HG03442 (cell line): ENCODE measurements around the gene PIGV.

Experiments
- ATAC-seq: cut with Tn5 transposase; IDR thresholded peaks from one replicate; pipeline ENCODE4 v1.9.1; 2021; ENCODE audit warnings: mild to moderate bottlenecking, moderate library complexity; ENCODE audit not compliant: unreplicated experiment

The PIGV gene

DNA sequence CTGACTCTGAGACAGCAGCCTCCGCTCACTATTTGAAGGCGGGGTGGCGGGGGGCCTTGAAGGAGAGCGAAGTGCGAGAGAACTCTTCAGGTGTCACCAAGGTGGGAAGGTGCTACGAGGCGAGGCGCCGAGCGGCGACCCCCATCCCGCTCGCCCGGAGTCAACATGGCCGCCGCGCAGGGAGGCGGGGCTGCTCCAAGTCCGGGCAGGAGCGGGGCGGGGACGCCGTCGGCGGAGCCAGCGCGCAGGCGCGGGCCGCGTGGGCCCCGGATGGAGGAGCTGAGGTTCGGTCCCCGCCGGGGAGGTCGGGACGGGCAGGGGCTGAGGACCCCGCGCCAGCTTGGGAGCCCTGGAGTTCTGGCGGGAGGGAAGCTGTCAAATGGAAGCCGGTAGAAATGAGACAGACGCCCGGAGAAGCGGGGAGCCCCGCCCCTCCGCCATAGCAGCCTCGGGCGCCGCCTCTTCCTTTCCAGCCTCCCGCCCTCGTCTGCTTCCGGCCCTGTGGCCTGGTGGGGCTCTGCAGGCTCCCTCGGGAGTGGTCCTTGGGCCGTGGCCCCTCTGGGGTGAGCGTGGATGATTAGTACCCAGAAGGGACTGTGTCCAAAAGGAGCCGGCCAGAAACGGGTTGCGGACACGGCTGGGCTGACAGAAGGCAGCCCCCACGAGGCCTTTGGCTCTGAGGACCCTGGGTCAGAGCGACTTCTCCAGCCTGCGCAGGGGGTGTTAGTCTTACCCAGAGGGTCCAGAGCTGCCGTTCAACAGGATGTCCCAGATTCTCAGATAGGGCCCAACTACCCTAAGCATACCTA is at the start of gene PIGV:
Gene PIGV, plus strand, starts transcription at position 245 of the 809 bp plus-strand sequence. CDS start 2,866 bp downstream, outside the sequence.
- peak; percentile 63 for ATAC-seq

GRCh38 chr1:26739329-26739914 is 48.3 kb upstream of the PIGV start:
- no peak for ATAC-seq

GRCh38 chr1:26740023-26740634 is 47.6 kb upstream of the PIGV start:
- no peak for ATAC-seq

DNA sequence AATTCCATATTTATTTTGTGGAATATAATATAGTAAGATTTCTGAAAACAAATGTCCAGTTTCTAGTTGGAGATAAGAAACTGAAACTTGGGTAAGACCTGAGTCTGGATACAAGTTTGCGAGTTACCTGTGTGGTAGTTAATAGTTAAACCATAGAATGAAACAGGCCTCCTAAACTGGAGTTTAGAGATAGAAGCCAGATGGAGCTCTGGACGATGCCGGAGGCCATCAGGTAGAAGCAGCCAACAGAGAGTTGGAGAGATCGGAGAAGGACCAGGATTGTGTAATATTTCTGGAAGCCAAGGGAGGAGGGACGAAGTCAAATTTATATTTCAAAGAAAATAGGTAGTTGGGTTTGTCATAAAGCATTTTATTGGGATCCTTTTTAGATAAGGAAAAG is 46.8 kb upstream of the PIGV start:
- no peak for ATAC-seq

DNA sequence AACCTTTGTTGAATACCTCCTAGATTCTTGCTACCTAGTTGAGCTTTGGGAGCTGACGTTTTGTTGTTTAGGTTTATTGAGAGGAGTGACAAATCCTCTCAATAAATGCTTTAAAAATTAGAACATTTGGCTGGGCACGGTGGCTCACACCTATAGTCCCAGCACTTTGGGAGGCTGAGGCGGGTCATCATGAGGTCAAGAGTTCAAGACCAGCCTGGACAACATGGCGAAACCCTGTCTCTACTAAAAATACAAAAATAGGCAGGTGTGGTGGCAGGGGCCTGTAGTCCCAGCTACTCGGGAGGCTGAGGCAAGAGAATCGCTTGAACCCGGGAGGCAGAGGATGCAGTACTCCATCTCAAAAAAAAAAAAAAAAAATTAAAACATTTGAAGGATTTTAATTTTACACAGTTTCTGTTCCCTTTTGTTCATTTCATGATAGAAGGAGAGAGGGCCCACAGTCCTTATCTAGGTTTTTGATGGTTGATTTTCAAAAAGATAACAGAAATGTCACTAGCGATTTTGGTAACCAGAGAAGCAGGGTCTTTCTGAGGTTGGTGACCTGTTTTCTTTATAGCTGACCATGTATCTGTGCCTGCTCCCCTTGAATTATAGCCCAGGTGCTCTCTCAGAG is 44.2 kb upstream of the PIGV start:
- ATAC-seq: peak; percentile 2

DNA sequence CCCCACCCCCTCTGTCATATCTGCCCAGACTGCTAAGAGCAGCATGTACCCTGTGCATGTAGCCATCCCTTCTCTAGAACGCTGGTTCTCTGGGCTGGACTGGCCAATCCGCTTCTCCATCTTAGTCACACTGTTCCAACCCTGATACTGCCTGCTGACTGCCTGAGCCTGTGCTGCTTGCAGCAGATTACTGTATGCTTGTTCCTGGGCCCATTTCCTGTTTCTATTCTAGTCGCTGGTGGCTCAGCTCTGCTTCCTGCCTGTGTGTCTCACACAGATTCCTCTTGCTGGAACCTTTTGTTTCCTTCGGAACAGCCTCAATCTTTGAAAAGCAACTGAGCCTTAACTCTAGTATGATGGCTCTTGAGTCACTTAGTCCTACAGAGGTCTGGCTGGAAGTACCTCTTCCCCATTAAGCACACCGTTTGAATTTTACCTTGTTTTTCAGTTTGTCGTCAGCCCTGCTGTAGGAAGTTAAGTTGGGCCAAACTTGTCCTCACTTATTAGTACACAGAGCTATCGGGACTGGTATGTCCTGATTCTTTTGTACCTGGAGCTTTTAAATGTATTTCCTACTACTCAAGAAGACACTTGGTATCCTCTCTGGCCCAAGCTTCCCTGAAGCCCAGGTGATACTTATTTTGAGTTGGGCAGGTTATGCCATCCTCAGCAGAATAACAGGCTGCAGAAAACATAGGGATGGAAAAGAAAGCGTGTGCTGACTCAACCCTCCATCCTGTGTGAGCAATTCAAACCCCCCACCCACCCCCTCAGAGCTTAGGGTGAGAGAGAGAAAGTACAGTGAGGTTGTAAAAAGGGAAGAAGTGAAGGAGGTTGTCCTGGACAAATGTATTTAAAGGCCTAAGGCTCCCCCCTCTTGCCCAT is 43.4 kb upstream of the PIGV start:
- ATAC-seq: peak; percentile 96

GRCh38 chr1:26745191-26745590 is 42.6 kb upstream of the PIGV start:
- ATAC-seq: no peak

DNA sequence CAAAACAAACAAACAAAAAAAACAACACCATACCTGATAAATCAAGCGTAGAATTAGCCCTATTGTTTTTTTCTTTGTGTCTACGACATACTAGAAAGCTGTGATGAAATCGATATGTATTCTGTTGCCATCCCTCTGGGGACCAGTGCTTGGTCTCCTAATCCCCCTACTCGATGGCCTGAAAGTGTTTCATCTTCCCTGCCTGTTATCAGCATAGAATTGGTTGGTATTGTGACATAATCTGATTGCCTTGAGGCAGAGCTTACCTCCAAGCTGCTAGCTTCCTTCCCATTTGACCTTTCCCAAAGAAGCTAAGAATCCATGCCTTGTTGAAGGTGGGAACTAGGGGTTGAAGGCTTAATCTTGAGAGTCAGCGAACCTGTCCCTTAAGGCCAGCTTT is 40.7 kb upstream of the PIGV start:
- no peak for ATAC-seq

DNA sequence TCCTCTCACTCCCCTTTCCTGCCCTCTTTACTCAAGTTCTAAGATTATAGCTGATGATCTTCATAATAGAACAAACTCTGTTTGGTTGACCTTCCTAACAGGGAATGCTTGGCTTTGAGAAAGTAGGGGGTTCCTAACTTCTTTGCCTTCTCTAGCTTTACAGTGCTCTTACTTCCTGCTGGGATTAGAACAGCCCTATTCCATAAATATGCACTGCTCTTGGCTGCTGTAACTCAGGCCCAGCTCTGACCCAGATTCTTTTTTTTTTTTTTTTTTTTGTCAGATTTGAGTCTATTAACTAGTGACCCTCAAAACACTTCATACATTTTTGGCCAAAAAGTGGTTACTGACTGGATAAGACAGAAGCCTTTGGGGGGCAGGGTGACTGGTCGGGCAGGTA is 39.4 kb upstream of the PIGV start:
- ATAC-seq: no peak

GRCh38 chr1:26749458-26749857 is 38.3 kb upstream of the PIGV start:
- ATAC-seq: no peak

GRCh38 chr1:26750428-26750827 is 37.3 kb upstream of the PIGV start:
- no peak for ATAC-seq

DNA sequence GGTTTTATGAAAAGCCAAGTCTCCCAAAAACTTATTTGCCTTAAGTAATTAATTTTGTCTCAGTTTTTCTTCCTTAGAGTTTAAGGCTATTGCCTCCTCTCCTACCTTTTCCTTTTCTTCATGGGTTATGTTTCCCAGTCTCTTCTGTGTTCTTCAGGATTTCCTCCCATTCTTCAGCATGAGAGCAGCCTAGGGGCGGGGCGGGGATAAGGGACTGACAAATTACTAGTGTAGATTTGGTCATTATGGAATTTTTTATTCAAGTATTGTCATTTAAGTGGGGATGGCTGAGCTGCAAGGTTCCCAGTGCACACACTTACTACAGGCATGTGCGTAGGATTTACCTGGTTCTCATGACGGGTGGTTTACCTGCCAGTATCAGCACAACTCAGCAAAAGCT is 35.2 kb upstream of the PIGV start:
- ATAC-seq: no peak

DNA sequence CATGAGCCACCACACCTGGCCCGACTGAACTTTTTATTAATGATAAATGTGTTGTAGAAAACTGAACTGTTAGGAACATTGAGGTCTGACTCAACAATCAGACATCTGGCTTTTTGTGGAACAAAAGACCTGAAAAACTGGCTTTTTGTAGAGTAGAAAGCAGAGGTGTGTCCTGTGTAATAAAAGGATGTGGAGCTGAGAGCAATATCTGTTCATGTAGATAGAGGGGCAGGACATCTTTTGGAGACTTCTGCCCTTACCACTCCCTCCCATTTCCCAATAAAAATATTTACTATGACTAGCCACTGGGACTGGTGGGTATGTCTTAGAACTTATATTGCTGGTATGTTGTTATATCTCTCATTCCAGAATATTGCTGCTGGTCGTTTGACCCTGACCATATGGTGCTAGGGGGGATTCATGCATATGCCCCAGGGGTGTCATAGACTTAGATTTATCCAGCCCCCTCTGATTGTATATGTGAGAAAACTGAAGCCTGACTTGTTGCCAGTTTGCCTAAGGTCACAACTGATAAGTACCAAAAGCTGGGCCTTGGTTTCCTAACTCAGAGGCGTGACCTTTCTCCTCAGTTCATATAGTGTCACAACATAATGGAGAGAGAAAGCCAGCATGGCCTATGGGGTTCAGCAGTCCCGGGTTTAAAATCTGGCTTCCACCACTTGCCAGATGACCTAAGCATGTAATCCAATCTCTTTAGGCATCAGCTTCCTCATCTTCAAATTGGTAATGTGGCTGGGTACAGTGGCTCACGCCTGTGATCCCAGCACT is 33.5 kb upstream of the PIGV start:
- ATAC-seq: no peak

- ATAC-seq: no peak
These were observed 29.4 kb upstream of the PIGV start for GRCh38 chr1:26758358-26758757.

- no peak for ATAC-seq
These were observed 28.2 kb upstream of the PIGV start for GRCh38 chr1:26759531-26759930.

- ATAC-seq: no peak
These were observed 26.5 kb upstream of the PIGV start for GRCh38 chr1:26761217-26761616.

DNA sequence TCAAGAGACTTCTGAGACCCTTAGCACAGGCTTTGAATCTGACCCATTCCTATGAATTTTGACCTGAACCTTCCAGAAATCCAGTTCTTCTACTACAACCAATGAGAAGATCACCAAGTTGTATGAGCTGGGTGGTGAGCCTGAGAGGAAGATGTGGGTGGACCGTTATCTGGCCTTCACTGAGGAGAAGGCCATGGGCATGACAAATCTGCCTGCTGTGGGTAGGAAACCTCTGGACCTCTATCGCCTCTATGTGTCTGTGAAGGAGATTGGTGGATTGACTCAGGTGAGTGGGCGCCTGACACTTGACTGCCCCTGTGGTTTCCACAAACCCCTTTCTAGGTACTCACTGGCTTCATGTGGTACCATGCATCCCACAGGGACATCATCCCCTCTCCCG is 20.0 kb upstream of the PIGV start:
- ATAC-seq: no peak

GRCh38 chr1:26768755-26769154 is 19.0 kb upstream of the PIGV start:
- no peak for ATAC-seq

- no peak for ATAC-seq
These were observed 16.5 kb upstream of the PIGV start for GRCh38 chr1:26771285-26771642.
